SIG-M5 treated with dmso at 0.1 percent for 504 hours (cell line): Measurements from ENCODE around the gene MBTPS1.
A peak's percentile ranks its signal among the peaks of the same experiment; 100 is the strongest.

Source experiments
- DNase-seq: peaks from one replicate; lab custom pipeline; 2025; ENCODE audit not compliant: unreplicated experiment; lab: John Stamatoyannopoulos, UW

Gene MBTPS1

DNA sequence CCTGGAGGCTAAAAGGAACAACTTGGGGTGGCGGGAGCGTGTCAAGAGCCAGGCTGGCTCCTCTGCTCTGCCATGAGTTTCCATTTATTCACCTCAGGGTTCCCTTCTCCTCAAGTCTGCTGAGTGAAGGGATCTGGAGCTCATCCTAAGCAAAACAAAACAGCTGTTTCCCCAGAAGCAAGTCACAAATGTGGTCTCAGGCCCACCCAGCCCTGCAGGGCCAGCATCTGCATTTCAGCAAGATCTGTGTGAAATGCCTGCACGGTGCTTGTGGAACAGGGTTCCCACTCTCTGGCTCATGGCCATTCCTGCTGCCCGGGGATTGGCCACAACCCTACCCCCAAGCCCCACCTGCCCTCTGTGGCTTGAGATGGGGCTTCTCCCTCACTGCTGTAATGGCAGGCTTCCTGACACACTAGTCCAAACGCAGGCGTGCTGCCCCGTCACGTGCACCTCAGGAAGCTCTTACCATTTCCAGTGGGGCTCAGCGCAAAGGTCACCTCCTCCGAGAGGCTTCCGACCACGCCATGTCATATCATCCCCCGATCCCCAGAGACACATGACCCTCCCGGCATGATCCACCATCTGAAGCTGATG lies 76.4 kb downstream of the MBTPS1 start:
- DNase-seq: no peak

DNA sequence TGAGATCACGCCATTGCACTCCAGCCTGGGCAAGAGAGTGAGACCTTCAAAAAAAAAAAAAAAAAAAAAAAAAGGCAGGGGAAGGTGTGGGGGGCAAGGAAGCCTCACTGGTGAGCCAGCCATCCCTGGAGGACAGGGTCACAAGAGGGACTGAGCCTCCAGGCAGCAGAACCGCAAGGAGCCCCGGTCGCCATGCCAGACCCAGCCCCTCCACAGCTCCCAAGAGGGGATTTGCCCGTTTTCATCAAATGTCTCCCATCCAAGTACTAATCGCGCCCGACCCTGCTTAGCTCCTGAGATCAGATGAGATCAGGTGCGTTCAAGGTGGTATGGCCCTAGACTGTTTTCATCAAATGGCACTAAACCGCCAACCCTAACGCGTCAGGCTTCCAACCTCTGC lies 77.0 kb downstream of the MBTPS1 start:
- no peak for DNase-seq

DNA sequence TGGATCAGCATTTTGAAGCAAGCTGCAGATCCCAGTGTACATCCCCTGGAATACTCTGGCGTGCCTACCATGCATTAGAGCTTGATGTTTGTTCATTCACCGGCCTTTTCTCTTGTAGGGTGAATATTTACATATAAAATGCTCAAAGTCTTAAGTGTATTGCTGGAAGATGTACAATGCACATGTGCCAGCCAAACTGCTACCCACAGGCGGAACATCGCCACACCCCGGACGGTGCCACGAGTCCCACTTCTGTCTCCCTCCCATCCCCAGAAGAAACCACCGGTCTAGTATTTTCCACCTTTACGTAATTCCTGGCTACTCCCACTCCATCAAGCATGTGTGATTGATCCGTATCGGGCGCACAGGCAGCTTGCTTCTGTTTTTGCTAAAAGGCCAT lies 78.3 kb downstream of the MBTPS1 start:
- DNase-seq: no peak

DNA sequence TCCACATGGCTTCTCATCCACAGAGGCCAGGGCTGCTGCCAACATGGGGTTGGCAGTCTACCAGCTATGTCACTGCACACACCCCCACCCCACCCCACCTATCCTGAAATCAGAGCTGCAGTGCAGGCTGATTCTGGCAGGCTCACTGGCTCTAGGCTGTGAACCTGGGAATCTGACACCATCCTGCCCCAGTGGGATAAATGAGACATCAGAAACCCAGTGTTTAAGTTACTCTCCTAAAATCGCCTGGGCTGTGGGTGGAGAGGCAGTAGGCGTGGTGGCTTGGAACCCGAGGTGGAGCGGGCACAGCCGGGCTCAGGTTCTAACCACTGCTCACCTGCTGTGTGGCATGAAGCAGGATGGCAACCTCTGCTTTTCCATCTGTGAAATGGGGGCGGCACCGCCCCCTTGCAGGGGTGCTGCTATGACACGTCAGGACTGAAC lies 79.7 kb downstream of the MBTPS1 start:
- DNase-seq: no peak

DNA sequence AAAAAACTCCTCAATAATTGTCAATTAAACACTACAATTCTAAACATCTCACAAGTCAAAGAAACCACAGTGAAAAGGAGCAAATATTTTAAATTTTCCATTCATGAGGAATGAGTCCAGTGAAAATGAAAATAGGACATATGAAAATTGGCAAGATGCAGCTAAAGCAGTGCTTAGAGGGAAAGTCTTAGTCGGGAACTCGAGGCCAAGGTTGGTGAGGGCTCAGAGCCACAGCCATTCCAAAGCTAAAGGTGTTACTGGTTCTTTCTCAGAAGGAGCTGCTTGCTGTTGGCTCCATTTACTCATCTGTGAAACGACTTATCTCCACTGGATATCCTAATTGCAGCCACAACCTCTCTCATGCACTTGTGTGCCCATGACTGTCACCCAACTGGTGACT lies 80.6 kb downstream of the MBTPS1 start:
- DNase-seq: no peak

DNA sequence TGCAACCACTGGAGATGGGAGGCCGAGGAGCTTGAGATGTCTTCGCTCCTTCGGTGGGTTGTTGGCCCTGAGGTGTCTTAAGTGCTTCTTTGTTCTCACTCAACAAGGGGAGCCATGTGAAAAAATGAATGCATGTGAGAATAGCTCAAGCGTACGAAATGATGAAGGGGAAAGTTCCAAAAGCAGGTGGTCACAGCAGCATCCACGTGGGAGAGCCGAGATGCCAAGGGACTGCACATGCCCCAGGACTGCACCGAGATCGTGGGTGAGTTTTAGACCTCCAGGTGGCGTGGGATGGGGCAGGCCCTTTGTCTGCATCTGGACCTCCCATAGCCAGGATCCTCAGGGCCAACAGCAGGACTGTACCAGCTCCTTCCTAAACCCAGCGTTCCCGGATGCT lies 82.2 kb downstream of the MBTPS1 start:
- DNase-seq: no peak

DNA sequence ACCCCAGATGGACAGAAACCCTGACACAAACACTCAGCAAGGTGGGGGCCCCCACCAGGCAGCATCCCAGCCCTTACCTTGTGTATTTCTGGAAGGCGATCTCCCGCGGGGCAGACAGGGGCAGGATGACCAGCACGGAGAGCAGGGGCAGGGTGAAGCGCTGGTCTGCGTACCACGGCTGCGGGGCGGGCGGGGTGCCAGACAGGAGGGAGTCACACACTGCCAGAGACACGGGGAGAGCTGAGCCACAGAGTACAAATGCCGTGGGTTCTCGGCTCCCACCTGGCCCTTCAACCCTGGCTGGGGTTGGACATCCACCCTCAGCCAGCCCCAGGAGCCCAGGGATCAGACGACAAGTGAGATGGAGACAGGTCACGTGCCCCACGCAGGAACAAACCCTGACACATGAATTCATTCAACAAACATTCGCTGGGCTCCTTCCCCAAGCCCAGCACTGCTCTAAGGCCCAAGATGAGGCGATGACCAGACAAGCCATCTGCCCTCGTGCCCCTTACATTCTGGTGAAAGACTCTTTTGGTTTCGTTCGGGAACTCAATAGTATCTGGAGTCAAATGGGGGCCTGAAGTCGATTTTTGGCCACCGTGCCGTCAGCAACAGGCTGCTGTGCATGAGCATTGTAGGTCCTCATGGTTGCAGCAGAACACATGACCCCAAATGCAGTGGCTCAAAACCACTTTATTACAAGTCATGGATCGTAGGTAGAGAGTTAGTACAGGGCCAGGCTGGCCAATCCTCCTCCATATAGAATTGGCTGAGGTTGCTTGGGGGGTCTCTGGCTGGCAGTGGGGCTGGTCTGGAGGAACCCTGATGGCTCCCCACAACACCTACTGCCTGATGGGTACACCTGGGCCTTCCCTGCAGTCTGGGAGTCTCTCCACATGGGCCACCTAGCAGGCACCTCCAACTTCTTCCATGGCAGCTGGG lies 83.2 kb downstream of the MBTPS1 start:
- DNase-seq: no peak

DNA sequence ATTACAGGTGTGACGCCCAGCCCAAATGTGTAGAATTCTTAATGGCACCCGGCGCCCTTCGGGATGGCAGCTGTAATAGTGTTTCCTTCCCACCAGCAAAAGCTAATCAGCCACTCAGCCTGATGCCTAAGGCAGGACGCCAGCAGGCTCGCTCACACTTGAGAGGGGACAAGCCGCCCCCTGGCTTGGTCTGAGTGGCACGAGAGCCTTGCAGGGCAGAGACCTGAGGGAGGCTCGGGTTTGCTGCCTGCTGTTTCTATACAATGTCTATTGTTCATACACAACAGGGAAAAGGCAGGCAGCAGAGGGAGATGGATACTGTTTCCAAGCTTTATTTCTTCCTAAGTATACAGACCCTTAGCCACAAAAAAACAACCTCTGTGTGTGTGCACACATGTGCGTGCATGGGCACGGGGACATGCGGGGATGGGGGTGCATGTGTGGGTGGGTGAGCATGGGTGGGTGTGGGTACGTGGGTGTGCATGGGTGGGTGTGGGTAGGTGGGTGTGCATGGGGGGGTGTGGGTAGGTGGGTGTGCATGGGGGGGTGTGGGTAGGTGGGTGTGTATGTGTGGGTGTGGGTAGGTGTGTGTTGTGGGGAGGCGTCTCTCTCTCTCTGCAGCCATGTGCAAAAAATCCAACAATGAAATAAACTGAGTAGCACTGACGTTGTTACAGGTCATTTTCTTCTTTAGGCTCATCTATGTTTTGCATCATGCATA lies 84.1 kb downstream of the MBTPS1 start:
- no peak for DNase-seq

DNA sequence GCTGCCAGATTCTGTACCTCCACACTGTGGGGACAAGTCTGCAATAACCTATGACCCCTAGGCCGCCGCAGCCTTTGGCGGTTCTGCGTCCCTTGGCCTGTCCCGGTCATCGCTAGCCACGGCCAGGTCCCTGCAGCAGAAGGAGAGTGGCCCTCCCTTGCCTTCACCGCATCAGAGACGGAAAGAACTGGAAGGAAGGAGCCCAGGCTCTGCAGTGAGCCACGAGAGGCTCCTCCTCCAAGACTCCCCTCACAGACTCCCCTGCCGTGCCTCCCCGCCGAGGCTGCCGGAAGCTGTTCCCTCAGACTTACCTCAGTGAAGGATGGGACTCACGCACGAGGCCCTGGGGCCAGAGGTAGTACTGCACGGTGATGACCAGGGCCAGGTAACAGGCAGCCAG lies 85.2 kb downstream of the MBTPS1 start:
- no peak for DNase-seq

DNA sequence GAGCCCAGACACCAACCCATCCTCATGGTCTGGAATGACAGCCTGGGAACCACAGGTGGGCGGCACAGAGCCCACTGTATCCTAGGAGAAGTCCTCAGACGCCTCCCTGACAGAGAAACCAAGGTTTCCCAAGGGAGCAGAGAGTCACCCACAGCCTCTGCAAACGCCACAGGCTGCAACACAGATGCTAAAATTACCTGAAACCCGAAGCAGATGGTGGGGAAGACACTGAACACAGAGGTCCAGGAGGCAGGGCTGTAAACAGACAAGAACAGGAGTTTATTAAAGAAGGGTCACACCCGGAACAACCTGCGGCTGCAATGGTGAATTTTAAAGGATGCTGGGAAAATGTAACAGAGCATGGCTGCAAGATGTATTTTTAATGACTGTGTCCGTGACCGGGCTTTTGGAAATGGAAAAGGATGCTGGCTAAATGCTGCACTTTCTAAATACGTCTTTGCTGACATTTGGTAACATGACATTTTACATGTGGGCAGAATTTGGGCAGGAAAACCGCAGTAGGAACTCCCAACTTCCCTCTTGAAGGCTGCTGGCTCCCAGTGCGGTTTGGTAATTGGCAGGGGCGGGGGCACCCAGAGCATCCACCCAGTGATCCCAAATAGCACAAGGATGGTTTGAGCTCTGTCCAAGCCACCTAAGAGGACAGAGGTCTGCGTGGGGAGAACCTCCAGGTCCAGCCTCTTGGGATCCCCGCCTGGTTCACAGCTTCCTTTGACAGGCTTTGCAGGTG lies 87.3 kb downstream of the MBTPS1 start:
- peak; percentile 46 for DNase-seq

DNA sequence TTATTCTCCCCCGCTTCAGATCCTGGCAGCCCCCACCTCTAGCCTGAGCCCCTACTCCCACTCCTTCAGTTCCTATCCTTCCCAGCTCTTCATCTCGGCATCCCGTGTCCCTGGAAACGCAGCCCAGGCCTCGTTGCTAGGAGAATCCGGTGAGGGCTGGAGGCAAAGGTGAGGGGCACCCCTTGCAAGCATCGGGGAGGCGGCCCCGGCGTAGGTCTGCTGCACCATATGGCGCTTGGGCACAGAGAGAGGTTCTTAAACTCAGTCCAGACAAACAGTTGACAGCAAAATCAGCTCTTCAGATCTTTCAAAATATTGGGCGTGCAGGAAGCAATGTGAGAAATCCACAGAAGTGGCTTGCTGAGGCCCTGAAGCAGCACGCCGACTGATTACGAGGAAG lies 89.1 kb downstream of the MBTPS1 start:
- no peak for DNase-seq

DNA sequence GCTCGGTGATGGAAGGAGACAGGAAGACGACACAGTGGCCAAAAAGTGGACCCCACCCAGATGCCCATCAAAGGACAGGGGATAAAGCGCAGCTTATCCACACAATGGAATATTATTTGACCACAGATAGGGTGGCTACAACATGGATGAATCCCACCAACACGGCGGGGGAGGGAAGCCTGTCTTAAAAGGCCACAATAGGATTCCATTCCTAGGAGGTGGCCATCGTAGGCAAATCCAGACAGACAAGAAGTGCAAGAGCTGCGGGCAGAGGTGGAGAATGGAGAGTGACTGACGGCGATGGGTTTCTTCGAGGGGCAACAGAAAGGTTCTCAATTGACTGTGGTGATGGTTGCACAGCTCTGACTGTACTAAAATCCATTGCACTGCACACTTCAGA lies 90.1 kb downstream of the MBTPS1 start:
- no peak for DNase-seq

DNA sequence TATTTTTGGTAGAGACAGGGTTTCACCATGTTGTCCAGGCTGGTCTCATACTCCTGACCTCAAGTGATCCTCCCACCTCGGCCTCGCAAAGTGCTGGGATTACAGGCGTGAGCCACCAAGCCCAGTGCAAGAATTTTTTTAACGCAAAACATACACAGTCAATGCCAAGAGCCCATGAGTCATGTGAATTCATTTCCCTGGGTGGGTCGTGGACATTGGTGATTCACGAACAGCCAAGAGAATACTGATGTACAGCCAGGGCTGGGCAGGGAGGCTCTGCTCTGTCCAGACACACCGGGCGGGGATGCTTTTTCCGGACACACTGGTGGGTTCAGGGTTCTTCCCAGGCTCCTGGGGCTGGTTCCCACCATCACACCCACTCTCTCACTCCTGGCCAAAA lies 91.9 kb downstream of the MBTPS1 start:
- no peak for DNase-seq

DNA sequence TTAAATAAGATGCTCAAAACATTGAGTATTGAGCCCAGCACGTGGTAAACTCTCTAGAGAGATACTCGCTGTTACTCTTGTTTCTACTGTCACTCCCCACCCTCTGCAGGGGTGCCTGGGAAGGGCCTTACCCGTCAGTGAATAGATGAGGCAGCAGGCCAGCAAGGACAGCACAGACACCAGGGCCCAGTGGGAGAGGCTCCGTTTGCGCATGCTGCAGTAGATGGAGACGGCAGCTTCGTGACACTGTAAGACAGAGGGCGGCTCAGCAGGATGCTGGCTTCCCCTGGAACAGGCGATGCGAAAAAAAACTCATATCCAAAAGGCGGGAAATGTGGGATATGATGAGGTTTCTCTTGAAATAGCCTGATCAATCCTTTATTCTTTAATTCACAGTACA lies 94.1 kb downstream of the MBTPS1 start:
- no peak for DNase-seq

DNA sequence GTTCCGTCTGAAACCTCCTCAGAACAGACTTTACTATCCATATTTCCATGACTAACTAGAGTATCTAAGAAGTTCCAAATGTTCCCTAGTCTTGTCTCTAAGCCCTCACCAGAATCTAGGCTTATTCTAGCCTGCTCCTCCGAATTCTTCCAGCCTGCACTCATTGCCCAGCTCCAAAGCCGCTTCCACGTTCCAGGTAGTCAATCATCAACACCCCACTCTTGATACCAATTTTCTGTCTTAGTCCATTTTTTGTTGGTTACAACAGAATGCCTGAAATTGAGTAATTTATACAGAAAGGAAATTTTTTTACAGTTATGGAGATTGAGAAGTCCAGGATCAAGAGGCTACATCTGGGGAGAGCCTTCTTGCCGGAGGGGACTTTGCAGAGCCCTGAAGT lies 95.3 kb downstream of the MBTPS1 start:
- no peak for DNase-seq

DNA sequence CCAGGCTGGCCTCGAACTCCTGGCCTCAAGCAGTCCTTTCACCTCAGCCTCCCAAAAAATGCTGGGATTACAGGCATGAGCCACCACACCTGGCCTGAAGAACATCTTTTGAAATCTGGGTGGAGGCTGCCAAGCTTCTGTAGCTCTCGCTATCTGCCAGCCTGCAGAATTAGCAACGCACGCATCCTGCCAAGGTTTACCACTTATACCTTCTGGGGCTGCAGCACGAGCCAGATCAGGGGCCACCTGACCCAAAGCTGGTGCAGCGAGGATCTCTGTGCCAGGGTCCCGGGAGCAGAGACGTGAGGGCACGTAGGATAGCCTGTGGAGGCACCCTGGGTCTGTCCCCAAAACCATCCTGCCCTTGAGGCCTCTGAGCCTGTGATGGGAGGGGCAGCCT lies 96.4 kb downstream of the MBTPS1 start:
- no peak for DNase-seq

DNA sequence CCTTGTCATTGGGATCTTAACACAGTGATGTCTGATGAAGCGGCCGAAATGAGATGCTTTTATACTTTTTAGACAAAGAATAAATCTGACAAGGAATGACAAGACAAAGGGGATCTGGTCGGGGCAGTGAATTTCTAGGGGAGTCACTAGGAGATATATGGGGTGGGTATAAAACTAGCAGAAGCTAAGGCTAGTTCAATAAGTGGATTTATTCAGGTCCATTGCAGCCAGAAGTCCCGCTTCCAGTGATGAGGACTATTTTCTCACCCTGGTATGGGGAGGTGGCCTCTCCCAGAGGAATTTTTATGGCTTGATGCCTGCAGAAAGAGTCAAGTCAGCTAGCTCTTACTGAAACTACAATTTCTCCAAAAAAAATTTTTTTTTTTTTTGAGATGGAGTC lies 98.0 kb downstream of the MBTPS1 start:
- no peak for DNase-seq

DNA sequence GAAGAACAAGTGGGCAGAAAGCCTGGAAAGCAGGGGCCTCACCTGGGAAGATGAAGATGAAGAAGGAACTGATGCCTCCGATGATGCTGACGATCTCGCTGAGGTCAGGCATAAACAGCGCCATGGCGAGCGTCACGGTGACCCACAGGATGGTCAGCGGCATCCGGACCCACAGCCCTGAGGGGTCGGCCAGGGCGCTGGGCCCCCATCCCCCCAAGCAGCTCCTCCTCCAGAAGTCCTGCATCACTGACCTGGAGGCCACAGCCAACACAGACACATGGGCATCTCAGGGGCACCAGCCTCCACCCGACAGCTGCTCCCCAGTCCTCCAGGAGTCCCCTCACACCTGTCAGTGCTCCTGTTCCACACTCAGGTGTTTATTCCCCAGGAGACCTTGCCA lies 100.3 kb downstream of the MBTPS1 start:
- DNase-seq: no peak

DNA sequence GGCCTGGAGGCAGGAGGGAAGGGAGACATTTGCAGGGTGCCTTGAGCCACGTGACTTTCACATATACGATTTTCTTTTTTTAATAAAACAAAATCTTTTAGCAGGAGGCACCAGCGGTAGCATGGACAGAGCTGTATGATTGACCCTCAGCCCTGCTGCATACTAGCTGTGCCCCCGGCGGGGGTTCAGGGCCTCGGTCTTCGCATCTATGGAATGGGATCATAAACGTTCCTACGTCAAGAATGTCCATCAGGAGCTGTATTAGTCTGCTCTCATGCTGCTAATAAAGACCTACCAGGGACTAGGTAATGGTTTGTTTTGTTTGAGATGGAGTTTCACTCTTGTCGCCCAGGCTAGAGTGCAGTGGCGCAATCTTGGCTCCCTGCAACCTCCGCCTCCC lies 101.3 kb downstream of the MBTPS1 start:
- DNase-seq: no peak

DNA sequence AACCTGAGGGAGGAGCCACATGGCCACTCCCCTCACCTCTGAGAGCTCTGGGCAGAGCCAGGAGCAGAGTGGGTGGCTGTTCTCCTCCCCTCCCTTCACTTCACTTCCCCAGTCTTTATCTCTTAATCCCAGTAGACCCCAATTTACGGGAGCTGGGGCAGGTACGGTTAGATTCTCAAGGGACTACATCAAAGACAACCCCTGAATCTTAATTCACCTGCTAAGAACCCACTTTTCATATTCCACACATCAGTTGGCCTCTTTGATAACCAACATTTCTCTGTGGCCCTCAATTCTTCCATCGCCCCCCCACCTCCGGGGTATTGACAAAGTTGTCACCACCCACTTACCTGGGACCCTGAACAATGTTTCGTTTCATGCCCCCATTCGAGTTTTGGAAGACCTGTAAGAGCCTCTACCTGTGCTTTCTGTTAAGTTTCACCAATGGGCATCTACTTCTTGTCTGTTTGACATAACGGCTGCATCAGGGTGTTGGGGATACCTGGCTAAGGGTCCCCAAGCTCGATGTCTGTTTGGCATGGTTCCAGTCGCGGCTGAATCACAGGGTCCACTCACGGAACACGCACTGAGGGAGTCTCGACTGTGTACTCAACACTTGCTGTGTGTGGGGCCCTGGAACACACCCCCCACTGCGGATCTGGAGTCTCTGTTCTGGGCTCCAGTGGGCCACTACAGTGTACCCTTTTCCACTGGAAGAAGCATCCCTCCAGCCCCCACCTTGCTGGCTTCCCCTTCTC lies 102.0 kb downstream of the MBTPS1 start:
- DNase-seq: no peak
